Skeletal muscle satellite cell (primary cell): Measurements from ENCODE around the gene IL1RAPL2.

ENCODE experiments used
- H3K27me3 ChIP-seq: 2 replicates; pipeline ENCODE4 v1.7.0; 2013; ENCODE audit warnings: low read length; ENCODE audit not compliant: control insufficient read depth, insufficient read depth
- H3K36me3 ChIP-seq: 2 replicates; pipeline ENCODE4 v1.7.0; 2013; ENCODE audit warnings: mild to moderate bottlenecking, control low read depth, low read length; ENCODE audit not compliant: insufficient read depth
- H3K4me1 ChIP-seq: 2 replicates; pipeline ENCODE4 v1.7.0; 2013; ENCODE audit warnings: low read length; ENCODE audit not compliant: control insufficient read depth, insufficient read depth
- H3K4me2 ChIP-seq: 2 replicates; pipeline ENCODE4 v1.7.0; 2013; ENCODE audit warnings: mild to moderate bottlenecking, low read length
- H3K4me3 ChIP-seq: 2 replicates; pipeline ENCODE4 v1.7.0; 2013; ENCODE audit warnings: low read length
- H3K9ac ChIP-seq: 2 replicates; pipeline ENCODE4 v1.7.0; 2013; ENCODE audit warnings: mild to moderate bottlenecking, low read depth, low read length, moderate library complexity
- H3K9me3 ChIP-seq: replicated peaks from 2 replicates; pipeline ENCODE4 v1.7.0; 2013; ENCODE audit warnings: mild to moderate bottlenecking, control low read depth, low read length

The IL1RAPL2 gene

GRCh38 chrX:105610411-105610810 lies 1044.4 kb downstream of the IL1RAPL2 start:
- H3K36me3 ChIP-seq, result no peaks in the 10 kb centered on the region
- no peak overlapping the region for H3K4me2 ChIP-seq
- H3K9me3 ChIP-seq, result no peaks in the 10 kb centered on the region
- no peak overlapping the region for H3K9ac ChIP-seq
- H3K4me3 ChIP-seq, result no peak overlapping the region
- H3K27me3 ChIP-seq, result no peaks in the 10 kb centered on the region
- H3K4me1 ChIP-seq, result no peaks in the 10 kb centered on the region

- Histone ChIP-seq H3K4me2 (no peak overlapping the region), H3K4me3 (no peak overlapping the region), H3K36me3 (no peaks in the 10 kb centered on the region), H3K4me1 (no peaks in the 10 kb centered on the region), H3K9ac (no peak overlapping the region), H3K9me3 (no peaks in the 10 kb centered on the region), H3K27me3 (peaks cover 2% of the 10 kb centered on the region)
Measured at GRCh38 chrX:105618393-105619101, 1052.5 kb downstream of the IL1RAPL2 start.

- Histone ChIP-seq H3K36me3 (no peaks in the 10 kb centered on the region), H3K4me1 (no peaks in the 10 kb centered on the region), H3K27me3 (peaks cover 13% of the 10 kb centered on the region), H3K9me3 (no peaks in the 10 kb centered on the region), H3K4me2 (no peak overlapping the region), H3K4me3 (no peak overlapping the region), H3K9ac (no peak overlapping the region)
Measured at GRCh38 chrX:105634180-105634579, 1068.2 kb downstream of the IL1RAPL2 start.

GRCh38 chrX:105635794-105636193 lies 1069.8 kb downstream of the IL1RAPL2 start:
- Histone ChIP-seq H3K36me3 (no peaks in the 10 kb centered on the region), H3K27me3 (peaks cover 10% of the 10 kb centered on the region), H3K4me2 (no peak overlapping the region), H3K4me3 (no peak overlapping the region), H3K9me3 (no peaks in the 10 kb centered on the region), H3K4me1 (no peaks in the 10 kb centered on the region), H3K9ac (no peak overlapping the region)

GRCh38 chrX:105636667-105637066 lies 1070.7 kb downstream of the IL1RAPL2 start:
- H3K36me3 ChIP-seq, result no peaks in the 10 kb centered on the region
- no peaks in the 10 kb centered on the region for H3K9me3 ChIP-seq
- no peak overlapping the region for H3K4me3 ChIP-seq
- H3K4me2 ChIP-seq, result no peak overlapping the region
- H3K27me3 ChIP-seq, result peaks cover 10% of the 10 kb centered on the region
- no peak overlapping the region for H3K9ac ChIP-seq
- H3K4me1 ChIP-seq, result no peaks in the 10 kb centered on the region

GRCh38 chrX:105645667-105646357 lies 1079.8 kb downstream of the IL1RAPL2 start:
- Histone ChIP-seq H3K9me3 (no peaks in the 10 kb centered on the region), H3K4me1 (peaks cover 11% of the 10 kb centered on the region), H3K36me3 (no peaks in the 10 kb centered on the region), H3K4me3 (peak overlapping the region; percentile 50), H3K9ac (peak overlapping the region; percentile 32), H3K27me3 (peaks cover 17% of the 10 kb centered on the region), H3K4me2 (peak overlapping the region; percentile 69)

- Histone ChIP-seq H3K27me3 (peaks cover 23% of the 10 kb centered on the region), H3K4me3 (no peak overlapping the region), H3K9ac (no peak overlapping the region), H3K36me3 (no peaks in the 10 kb centered on the region), H3K9me3 (no peaks in the 10 kb centered on the region), H3K4me1 (peaks cover 11% of the 10 kb centered on the region), H3K4me2 (no peak overlapping the region)
Measured at GRCh38 chrX:105646592-105647372, 1080.8 kb downstream of the IL1RAPL2 start.

GRCh38 chrX:105647749-105648148 lies 1081.8 kb downstream of the IL1RAPL2 start:
- Histone ChIP-seq H3K4me1 (peaks cover 11% of the 10 kb centered on the region), H3K9ac (no peak overlapping the region), H3K27me3 (peaks cover 14% of the 10 kb centered on the region), H3K4me3 (no peak overlapping the region), H3K9me3 (no peaks in the 10 kb centered on the region), H3K36me3 (no peaks in the 10 kb centered on the region), H3K4me2 (no peak overlapping the region)

GRCh38 chrX:105648732-105649131 lies 1082.7 kb downstream of the IL1RAPL2 start:
- Histone ChIP-seq H3K4me3 (no peak overlapping the region), H3K9me3 (no peaks in the 10 kb centered on the region), H3K4me2 (no peak overlapping the region), H3K36me3 (no peaks in the 10 kb centered on the region), H3K4me1 (peaks cover 11% of the 10 kb centered on the region), H3K9ac (no peak overlapping the region), H3K27me3 (peaks cover 12% of the 10 kb centered on the region)

GRCh38 chrX:105650577-105650976 lies 1084.6 kb downstream of the IL1RAPL2 start:
- Histone ChIP-seq H3K36me3 (no peaks in the 10 kb centered on the region), H3K4me1 (peaks cover 15% of the 10 kb centered on the region), H3K27me3 (peaks cover 12% of the 10 kb centered on the region), H3K9me3 (no peaks in the 10 kb centered on the region), H3K4me3 (no peak overlapping the region), H3K9ac (no peak overlapping the region), H3K4me2 (no peak overlapping the region)

GRCh38 chrX:105650986-105651385 lies 1085.0 kb downstream of the IL1RAPL2 start:
- no peak overlapping the region for H3K4me2 ChIP-seq

More at GRCh38 chrX:105650986-105651385, 1085.0 kb downstream of the IL1RAPL2 start:
- no peaks in the 10 kb centered on the region for H3K36me3 ChIP-seq
- H3K9ac ChIP-seq, result no peak overlapping the region
- no peaks in the 10 kb centered on the region for H3K9me3 ChIP-seq
- no peak overlapping the region for H3K4me3 ChIP-seq
- H3K4me1 ChIP-seq, result peaks cover 11% of the 10 kb centered on the region
- H3K27me3 ChIP-seq, result peaks cover 12% of the 10 kb centered on the region
